ENCODE measurements around the gene CAMSAP2.

The CAMSAP2 gene

DNA sequence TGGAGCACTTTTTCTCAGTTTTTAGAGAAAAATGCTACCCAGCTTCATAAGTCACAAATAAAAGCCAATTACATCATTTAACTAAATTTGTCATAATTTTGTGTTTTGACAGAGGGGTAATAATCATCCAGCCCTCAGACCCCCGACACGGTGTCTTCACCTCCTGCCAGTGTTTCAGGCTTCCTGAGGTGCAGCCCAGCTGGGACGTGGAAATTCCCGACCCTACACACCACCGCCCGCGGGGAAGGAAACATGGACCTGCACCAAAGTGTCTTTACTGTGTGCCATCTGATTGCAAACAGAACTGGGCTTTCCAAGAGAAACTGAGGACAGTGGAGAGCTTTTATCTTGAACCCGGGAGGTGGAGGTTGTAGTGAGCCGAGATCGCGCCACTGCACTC is 148.3 kb downstream of the CAMSAP2 start:
- no peak for DNase-seq

DNA sequence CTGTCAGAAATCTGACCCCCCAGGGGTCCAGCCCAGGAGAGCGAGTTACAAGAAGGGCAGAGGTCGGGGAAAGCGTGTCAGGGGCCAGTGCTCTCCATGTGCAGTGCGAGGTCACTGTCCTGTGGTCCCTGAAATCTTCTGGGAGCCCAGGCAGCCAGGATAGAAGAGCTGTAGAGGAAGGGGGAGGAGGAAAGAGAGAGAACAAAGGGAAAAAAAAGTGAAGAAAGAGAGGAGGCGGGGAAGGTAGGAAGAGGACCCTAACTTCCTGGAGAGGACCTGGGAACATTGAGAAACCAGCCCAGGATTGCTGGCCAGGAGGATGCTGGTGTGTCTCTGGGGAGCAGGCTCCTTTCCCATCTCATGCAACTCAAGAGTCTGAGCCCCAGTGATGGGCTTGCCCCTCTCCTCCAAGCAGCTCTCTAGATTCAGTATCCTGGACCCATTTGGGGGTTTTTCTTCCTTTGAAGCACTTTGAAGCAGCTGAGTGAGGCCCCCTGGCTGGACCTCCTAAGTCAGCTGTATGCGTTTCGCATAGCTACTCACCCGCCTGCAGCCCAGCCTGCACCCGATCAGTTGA is 149.2 kb downstream of the CAMSAP2 start:
- DNase-seq, result no peak

DNA sequence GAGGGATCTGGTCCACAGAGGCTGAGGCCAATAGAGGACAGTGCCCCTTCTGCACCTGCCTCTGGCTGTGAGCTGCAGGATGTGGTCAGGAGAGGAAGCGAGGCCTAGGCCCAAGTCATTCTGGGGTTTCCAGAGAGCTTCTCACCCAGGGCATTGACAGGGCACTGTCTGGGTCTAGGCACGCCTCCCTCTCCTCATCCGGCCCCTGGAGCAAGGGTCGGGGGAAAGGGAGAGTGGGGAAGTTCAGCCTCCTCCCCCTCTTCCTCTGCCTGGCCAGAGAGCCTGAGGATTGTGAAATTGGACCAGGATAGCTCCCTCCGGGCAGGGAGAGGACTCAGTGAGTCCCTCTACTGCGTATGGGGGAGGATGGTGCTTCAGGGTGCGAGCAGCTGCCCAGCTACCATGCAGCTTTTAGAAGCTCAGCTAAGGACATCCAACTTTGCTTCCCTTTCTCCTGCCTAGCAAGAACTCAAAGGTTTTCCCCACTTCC is 149.7 kb downstream of the CAMSAP2 start:
- peak; percentile 83 for DNase-seq

DNA sequence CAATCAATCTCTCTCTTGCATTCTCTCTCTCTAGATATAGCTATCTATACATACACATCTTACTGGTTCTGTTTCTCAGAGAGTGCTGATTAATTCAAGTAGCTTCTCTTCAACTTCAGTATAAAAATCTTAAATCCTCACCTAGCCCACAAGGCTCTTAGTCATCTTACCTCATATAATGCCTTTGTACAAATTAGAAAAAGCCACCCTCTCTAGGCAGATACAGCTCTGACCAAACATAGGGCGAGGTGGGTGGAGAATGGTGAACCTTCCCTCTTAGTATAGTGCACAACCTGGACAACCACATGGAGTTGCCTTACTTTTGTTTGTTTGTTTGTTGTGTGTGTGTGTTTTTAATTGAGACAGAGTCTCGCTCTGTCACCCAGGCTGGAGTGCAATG is 150.9 kb downstream of the CAMSAP2 start:
- DNase-seq, result no peak

DNA sequence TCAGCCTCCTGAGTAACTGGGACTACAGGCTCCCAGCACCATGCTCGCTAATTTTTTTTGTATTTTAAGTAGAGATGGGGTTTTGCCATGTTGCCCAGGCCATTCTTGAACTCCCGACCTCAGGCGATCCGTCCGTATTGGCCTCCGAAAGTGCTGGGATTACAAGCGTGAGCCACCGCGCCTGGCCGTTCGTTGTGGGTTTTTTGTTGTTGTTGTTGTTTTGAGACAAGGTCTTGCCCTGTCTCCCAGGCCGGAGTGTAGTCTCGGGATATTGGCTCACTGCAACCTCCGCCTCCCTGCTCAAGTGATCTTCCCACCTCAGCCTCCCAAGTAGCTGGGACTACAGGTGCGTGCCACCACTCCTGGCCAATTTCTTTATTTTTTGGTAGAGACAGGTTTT is 151.3 kb downstream of the CAMSAP2 start:
- no peak for DNase-seq

DNA sequence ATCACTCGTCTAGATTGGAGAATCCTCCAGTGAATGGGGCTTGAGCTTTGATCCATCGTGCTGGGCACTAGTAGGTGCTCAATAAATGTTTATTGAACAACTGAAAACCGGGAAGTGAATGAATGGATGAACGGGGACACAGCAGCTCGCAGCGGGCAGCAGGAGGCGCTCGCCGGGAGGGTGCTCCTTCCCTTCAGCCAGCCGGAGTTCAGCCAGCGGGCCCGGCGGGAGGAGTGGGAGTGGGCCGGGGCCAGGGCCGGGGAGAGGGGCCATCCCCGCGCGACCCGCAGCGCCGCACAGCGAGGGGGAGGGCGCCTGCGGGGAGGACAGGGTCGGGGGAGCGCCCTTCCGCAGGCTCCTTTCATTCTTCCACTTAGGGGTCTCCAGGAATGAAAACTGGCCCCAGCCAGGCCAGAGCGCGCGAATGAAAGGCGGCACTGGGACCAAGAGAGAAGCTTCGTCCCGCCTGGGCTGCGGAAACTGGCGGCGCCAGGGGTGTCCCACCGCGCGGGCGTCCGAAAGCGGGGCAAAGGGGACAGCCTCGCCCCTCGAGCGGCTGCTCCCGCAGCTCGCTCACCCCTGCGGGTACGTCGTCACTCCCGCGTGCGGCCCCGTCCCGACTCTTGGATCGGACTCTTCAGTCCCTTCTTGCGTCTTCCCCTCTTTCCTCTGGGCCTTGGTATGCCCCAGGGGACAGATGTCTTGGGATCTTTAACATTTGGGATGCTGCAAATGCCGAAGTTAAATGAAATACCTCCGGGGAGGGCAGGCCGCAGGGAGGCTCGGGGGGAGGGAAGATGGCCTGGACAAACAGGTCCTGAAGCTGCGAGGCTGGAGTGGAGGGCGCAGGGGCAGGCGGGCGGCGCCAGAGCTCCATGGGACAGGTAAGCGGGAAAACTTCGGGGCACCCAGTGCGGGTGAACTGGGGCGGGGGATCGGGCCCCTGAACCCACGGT is 152.4 kb downstream of the CAMSAP2 start:
- DNase-seq, result no peak

DNA sequence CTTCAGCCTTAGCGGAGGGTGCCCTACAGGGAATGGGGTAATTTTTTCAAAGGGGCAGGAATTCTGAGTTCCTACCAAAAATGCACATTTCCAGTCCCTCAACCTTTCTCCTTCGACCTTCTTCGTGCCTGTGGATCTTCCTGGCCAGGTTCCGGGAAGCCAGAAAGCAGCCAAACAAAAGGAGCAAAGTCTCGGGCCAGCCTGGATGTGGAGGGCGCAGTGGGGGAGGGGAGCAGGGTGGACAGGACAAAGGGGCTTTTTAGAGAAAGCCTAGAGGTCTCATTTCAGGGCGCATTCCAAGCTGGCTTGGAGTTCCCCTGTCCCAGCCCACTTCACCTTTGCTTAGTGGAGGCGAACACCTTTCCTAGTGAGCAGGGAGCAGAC is 153.1 kb downstream of the CAMSAP2 start:
- no peak for DNase-seq

DNA sequence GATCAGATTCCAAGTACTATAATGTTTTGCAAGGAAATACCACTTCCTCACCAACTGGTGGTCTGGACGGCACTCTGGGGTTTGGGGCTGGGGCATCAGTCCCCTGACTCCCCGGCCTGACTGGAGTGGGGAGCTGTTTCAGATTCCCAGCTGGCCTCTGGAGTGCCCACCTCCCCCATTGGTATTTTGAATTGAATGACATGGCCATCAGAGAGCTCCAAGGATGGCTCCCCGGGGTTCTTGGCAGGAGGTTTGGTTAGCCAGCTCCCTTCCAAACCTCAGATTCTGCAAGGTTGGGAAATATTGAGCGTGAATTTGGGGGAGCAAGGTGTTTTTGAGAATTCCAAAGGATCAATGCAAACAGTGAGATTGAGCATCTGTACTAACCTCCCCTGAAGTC is 153.9 kb downstream of the CAMSAP2 start:
- no peak for DNase-seq

DNA sequence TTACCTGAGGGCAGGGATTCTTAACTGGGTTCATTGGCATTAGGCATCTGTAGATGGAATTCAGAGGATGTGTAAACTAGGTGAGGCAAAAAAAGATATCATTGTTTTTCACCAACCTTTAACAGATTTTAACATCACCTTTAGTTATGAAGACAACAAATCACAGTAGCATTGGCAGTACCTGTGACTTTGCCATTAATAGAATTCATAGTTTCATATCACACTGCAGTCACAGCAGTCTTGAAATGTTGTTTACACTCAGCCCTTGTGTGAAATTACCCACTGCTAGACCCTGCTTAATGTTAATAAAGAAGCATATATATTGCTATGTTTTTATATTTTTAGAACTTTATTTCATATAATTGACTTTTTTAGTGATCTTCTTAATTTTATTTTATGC is 154.3 kb downstream of the CAMSAP2 start:
- DNase-seq, result no peak

DNA sequence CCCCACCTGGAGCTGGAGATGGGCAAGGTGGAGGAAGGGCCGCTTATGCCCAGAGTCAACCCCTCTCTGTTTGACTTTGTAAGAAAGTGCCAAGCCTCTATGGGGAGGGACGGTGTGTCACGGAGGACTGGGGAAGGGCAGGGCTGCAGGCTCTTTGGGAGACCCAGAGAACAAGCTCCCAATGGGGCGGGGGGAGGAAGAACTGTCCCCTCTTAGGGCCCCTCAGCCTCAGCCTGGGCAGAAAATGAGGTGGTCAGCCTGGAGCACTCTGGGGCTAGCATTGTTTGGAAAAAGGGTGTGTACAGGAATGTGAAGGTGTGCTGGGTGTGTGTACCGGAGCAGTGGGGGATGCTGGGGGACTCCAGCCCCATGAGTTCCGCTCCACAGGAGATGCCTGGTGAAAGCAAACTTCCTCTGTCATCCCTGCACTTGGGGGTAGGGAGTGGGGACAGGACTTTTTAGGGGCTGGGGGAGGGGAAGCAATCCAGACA is 154.8 kb downstream of the CAMSAP2 start:
- DNase-seq, result no peak

DNA sequence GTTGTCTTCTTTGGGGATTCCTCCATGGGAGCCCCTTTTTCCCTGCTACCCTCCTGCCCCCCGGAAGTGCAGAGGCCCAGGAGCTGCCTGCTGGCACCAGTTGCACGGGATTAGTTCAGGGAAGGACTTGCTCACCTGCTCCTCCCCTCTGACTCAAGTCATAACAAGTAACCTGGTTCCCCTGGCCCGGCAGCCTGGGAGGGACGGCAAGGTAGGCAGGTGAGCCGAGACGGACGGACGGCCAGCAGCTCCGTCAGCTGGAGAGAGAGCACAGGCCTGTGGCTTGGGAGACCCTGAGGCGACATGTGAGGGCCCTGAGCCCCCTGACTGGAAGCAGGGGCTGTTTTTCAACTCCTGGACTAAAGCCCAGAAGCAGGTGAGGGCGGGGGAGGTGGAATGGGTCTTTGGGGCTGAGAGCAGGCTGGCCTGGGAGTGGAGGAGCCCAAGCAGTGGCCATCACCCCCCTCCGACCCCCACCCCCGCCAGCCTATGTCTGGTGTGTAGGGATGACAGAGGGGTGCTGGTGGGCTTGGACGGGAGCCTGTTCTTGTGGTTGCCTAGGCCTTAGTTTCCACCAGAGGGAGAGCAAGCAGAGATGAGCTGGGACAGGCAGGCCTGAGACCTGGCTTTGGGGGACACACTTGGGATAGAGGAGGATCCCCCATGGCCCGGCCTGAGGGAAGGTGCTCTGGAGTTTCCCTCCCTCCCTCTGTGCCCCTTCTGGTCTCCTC is 156.2 kb downstream of the CAMSAP2 start, which contains the start of gene INAVA:
Gene INAVA, plus strand, starts transcription at position 189 of the 731 bp plus-strand sequence. CDS start 3,501 bp downstream, outside the sequence.
- no peak for DNase-seq

DNA sequence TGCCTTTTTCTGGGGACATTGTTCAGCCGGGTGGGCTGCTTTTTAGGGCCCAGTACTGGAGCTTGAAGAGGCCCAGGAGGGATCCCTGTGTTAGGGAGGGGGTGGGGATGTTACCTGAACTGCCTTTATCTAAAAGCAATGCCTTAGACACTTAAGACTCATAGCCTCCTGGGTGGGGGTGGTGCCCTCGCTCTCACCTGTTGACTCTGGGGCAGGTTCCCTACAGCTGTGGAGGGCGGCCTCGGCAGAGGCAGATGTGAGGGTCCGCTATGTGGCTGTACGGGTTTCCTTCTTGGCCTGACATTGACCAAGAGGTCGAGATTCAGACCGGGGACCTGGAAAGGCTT is 156.7 kb downstream of the CAMSAP2 start:
- no peak for DNase-seq

DNA sequence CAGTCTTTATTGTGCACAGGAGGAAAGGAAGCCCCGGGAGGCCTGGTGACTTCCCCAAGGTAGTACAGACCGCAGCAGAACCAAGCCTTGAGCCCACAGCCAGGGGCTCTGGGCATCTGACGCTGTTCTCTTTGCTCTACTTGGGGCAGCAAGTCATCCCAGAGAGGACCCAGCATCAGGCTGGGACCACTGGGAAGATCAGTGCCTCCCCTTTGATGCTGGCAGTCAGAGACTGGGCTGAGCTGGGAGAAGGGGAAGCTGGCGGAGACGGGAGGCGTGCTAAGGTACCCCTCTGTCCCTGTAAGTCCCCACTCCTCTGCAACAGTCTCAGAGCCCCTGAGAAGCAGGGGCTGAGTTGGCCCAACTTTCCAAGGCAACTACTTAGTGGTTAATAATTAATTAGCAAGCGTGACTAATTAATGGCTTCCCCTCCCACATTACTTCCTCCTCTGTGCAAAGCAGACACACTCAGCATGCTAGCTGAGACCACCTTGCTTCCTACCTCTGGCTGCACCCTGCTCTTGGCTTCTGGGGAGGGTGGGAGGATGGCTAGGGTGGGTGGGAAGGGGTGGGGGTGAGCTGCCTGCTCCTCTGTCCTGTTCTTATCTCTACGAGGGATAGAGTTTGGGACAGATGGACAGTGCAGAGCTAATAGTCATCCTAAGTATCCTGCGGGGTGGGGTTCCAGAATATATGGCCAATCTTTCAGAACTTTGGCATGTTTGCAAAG is 157.3 kb downstream of the CAMSAP2 start:
- DNase-seq, result no peak

DNA sequence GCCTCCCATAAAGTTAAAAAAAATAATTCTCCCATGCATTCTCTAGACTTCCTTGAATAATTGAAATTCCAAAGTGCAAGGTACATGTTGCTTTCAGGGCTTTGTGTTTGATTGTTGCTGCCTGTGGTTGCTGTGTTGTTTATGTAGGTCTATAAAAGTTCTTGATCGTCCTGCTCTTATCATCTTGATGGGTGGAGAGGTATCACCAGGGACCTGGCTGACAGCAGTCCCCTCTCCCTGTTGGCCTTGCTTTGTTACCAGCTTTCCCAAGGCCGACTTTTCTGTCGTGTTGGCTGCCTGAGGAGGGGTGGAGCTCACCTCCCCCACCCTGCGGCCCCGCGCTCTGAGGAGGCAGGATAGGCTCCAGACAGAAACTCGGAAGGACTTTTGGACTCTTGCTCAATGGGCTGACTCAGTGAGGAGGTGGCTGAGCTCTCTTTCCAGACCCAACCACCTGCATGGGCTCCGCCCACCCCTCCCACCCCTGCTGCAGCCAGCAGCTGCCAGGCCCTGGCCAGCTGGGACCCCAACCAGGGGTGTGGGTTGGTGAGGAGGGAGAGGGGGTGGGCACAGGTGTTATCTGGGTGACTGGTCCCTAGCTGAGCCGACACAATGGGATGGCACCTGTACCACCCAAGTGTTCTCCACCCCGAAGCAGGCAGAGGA is 158.0 kb downstream of the CAMSAP2 start:
- no peak for DNase-seq

DNA sequence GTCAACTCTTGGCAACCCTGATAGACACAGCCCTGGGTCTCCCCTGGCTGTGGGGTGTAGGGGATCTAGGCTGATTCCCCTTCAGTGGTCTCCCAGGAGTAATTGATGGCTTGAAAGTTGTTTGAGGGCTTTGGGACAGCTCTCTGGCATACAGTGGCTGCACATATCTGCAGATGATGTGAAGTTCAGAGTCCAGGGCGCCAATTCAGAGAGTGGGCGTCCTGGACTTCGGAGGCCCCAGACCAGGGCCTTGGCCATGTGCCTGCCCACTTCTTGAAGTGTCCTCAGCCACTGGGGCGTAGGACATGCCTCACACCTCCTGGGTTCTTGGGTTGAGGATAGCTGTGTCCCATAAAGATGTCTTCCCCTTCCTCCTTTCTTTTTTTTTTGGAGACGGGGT is 158.6 kb downstream of the CAMSAP2 start:
- no peak for DNase-seq

DNA sequence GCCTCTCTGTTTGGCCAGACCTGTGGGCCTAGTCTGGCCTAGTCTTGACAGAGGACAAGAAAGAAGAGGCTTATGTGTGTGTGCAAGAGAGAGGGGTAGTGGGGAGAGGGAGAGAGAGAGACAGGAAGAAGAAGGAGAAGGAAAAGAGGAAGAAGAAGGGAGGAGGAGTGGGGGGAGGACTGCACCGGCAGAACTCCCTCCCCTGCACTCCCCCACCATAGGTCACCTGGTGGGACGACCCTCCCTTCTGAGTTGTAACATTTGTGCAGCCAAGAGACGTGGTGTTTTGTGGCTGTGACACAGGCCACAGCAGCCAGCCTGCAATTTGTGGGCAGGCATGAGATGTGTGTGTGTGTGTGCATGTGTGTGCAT is 160.3 kb downstream of the CAMSAP2 start:
- DNase-seq, result no peak

DNA sequence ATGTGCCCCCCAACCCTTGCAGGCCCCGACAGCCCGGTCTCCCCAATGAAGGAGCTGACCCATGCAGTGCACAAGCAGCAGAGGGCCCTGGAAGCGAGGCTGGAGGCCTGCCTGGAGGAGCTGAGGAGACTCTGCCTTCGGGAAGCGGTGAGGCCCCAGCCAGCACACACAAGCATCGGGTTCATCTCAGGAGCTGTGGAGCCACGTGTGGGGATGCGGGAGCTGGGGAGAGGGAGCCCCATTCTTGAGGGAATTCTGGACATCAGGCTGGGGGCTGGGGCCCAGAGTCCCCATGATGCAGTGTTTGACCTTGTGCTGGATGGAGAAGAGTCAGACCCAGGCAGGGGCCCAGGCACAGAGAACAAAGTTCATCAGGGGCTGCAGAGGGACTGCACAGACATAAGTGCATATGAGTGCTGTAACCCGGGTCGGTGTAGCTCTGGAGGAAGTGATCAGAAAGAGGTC is 160.8 kb downstream of the CAMSAP2 start:
- DNase-seq, result no peak

DNA sequence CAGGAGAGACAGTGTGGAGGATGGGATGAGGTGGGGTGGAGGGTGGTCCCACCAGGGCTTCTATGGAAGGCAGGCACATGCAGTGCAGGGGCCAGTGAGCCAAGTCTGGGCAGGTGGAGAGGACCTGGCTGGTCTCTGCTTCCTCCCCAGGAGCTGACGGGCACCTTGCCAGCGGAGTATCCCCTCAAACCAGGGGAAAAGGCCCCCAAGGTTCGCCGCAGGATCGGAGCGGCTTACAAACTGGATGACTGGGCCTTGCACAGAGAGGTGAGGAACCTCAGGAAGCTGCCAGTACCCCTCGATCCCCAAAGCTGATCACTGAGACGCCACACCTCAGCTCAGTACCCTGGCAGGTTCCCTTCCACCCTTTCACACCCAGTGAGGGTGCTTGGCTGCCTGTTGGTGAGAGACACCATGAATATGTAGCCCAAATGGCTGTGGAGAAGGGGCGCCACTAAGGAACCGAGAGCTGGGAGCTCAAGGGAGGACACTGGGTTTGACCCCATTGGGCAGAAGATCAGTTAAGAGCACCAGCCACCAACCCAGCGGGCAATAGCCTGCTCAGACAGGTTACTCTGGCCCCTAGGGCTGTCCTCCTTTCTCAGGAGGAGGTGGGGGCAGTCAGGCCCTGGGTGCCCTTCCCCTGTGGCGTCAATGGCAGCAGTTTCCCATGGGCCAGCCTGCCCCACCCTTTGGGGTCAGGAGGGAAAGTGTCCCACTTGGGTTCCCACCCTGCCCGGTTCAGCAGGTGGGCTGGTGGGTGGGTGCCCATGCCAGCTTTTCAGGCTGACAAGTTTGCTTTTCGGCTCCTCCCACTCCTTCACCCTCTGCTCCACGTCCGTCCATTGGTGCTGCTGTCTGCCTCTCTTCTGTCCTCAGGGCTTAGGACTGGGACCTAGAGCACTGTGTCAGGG is 161.5 kb downstream of the CAMSAP2 start:
- DNase-seq, result no peak

DNA sequence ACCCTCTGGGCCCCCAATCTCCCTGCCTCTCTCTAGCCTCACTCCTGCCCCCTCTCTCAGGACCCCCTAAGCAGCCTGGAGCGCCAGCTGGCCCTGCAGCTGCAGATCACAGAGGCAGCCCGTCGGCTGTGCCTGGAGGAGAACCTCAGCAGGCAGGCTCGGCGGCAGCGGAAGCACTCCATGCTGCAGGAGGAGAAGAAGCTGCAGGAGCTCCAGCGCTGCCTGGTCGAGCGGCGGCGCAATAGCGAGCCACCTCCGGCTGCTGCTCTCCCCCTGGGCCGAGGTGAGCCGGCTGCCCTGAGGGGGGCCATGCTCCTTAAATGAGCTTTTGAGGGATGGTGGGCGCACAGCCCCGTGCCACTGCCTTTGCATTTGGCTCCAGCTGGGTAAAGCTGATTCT is 162.2 kb downstream of the CAMSAP2 start:
- no peak for DNase-seq

DNA sequence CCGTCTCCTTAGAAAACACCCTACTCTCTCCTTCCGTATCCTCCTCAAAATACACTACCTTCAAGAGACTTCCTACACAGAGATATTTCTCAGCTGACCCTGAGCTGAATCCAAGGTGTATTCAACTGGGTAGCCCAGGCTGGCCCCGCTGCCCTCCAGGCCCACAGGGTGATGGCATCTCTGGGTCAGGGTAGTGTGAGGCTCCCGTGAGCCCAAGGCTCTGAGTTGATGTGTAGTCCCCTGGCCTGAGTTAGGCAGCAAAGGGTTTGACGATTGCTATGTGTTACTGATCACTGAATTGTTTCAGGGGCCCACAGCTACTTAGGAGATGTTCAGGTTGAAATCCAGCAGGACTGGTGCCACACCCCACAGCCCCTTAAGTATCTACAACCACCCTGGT is 162.7 kb downstream of the CAMSAP2 start:
- no peak for DNase-seq

Data from KG1 (cell line).